ENCODE data around the gene IDI2. TPM values are rescaled to one million over a fixed set of nuclear protein-coding genes. Genes with fewer than 3 reads are reported as not detected.
"Not testable (repeated sequence)": the region's sequence is repeated elsewhere in the genome, so short reads cannot be mapped to it uniquely, and the experiment has no call there.

The IDI2 gene
- total RNA-seq, 1 donor: not detected

- Histone ChIP-seq H3K36me3 (ENCODE audit: insufficient read depth, low read length) (peaks cover 17% of the 10 kb centered on the region), H3K4me3 (ENCODE audit: insufficient read depth, low read length) (no peak overlapping the region), H3K79me2 (ENCODE audit: insufficient read depth, low read length) (peaks cover 76% of the 10 kb centered on the region), H4K20me1 (ENCODE audit: insufficient read depth, low read length) (peaks cover 24% of the 10 kb centered on the region), H3K27me3 (ENCODE audit: insufficient read depth, low read length) (no peaks in the 10 kb centered on the region), H2AFZ (ENCODE audit: low read length) (no peak overlapping the region), H3K4me2 (ENCODE audit: insufficient read depth, low read length) (no peak overlapping the region), H3K9me3 (ENCODE audit: low read depth, low read length) (no peaks in the 10 kb centered on the region), H3K4me1 (ENCODE audit: insufficient read depth, low read length) (peaks cover 5% of the 10 kb centered on the region), H3K27ac (ENCODE audit: low read depth, low read length) (no peak overlapping the region)
- no peak for DNase-seq (ENCODE audit: insufficient read length, low spot score, missing footprints)
- TF ChIP-seq CTCF (IDR thresholded peaks at IDR 0.05; ENCODE audit: extremely low read depth, low read depth, low read length): no peak
Measured at GRCh38 chr10:1068380-1069361, 43.0 kb upstream of the IDI2 start.

GRCh38 chr10:1066734-1067133 is 41.1 kb upstream of the IDI2 start:
- H3K4me3 ChIP-seq (ENCODE audit: insufficient read depth, low read length); H3K4me2 ChIP-seq (ENCODE audit: insufficient read depth, low read length); DNase-seq (ENCODE audit: insufficient read length, low spot score, missing footprints); H2AFZ ChIP-seq (ENCODE audit: low read length); H3K9me3 ChIP-seq (ENCODE audit: low read depth, low read length); H3K27me3 ChIP-seq (ENCODE audit: insufficient read depth, low read length); H3K27ac ChIP-seq (ENCODE audit: low read depth, low read length): not testable (repeated sequence)
- Histone ChIP-seq H3K36me3 (ENCODE audit: insufficient read depth, low read length) (peaks cover 11% of the 10 kb centered on the region), H3K4me1 (ENCODE audit: insufficient read depth, low read length) (peaks cover 10% of the 10 kb centered on the region), H4K20me1 (ENCODE audit: insufficient read depth, low read length) (peaks cover 34% of the 10 kb centered on the region), H3K79me2 (ENCODE audit: insufficient read depth, low read length) (peaks cover 85% of the 10 kb centered on the region)

DNA sequence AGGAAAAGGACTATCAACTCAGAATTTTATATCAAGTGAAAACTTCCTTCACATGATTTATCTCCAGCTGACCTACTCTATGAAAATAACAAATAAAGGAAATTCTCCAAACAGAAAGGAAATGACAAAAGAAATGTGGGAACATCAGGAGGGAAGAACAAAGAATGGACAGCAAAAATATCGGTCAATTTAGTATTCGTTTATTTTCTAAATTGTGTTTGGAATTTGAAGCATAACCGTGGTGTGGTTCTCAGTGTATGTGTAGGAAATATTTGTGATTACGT is 39.2 kb upstream of the IDI2 start:
- no peak for TF ChIP-seq CTCF (IDR thresholded peaks at IDR 0.05; ENCODE audit: extremely low read depth, low read depth, low read length)
- H3K79me2 ChIP-seq (ENCODE audit: insufficient read depth, low read length): peaks cover 90% of the 10 kb centered on the region
- H4K20me1 ChIP-seq (ENCODE audit: insufficient read depth, low read length): peaks cover 28% of the 10 kb centered on the region

GRCh38 chr10:1063232-1063865 is 37.7 kb upstream of the IDI2 start:
- H3K27me3 ChIP-seq (ENCODE audit: insufficient read depth, low read length): no peaks in the 10 kb centered on the region
- TF ChIP-seq CTCF (IDR thresholded peaks at IDR 0.05; ENCODE audit: extremely low read depth, low read depth, low read length): no peak
- H4K20me1 ChIP-seq (ENCODE audit: insufficient read depth, low read length): peaks cover 28% of the 10 kb centered on the region
- no peak overlapping the region for H3K27ac ChIP-seq (ENCODE audit: low read depth, low read length)
- H3K79me2 ChIP-seq (ENCODE audit: insufficient read depth, low read length): peaks cover 92% of the 10 kb centered on the region
- no peak overlapping the region for H3K4me2 ChIP-seq (ENCODE audit: insufficient read depth, low read length)
- no peaks in the 10 kb centered on the region for H3K9me3 ChIP-seq (ENCODE audit: low read depth, low read length)
- peaks cover 8% of the 10 kb centered on the region for H3K4me1 ChIP-seq (ENCODE audit: insufficient read depth, low read length)
- no peak overlapping the region for H3K4me3 ChIP-seq (ENCODE audit: insufficient read depth, low read length)
- no peak overlapping the region for H2AFZ ChIP-seq (ENCODE audit: low read length)
- DNase-seq (ENCODE audit: insufficient read length, low spot score, missing footprints): no peak
- H3K36me3 ChIP-seq (ENCODE audit: insufficient read depth, low read length): peaks cover 11% of the 10 kb centered on the region

More for the DNA sequence above, 39.2 kb upstream of the IDI2 start:
- Histone ChIP-seq H3K9me3 (ENCODE audit: low read depth, low read length) (no peaks in the 10 kb centered on the region), H3K36me3 (ENCODE audit: insufficient read depth, low read length) (peaks cover 11% of the 10 kb centered on the region), H3K4me2 (ENCODE audit: insufficient read depth, low read length) (no peak overlapping the region), H3K27me3 (ENCODE audit: insufficient read depth, low read length) (no peaks in the 10 kb centered on the region), H3K4me1 (ENCODE audit: insufficient read depth, low read length) (peaks cover 8% of the 10 kb centered on the region), H2AFZ (ENCODE audit: low read length) (no peak overlapping the region), H3K27ac (ENCODE audit: low read depth, low read length) (no peak overlapping the region), H3K4me3 (ENCODE audit: insufficient read depth, low read length) (no peak overlapping the region)
- DNase-seq (ENCODE audit: insufficient read length, low spot score, missing footprints): no peak
